Activated CD8-positive, alpha-beta memory T cell treated with anti-CD3 and anti-CD28 coated beads, Interleukin-2, amount 50 U/mL, for 1 hour (primary cell): ENCODE data around the gene CTSW.

Experiments
- DNase-seq: peaks from one replicate; pipeline ENCODE4 v3.0.0-alpha.2; 2020; ENCODE audit errors: extremely low read depth

CTSW gene

DNA sequence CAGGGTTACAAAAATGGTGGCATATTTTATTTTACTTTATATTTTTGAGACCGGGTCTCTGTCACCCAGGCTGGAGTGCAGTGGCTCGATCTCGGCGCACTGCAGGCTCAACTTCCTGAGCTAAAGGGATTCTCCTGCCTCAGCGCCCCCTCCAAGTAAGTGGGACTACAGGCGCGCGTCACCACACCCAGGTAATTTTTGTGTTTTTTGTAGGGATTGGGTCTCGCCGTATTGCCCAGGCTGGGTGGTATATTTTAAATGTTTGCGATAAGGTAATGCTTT is 21.2 kb downstream of the CTSW start:
- DNase-seq: no peak

DNA sequence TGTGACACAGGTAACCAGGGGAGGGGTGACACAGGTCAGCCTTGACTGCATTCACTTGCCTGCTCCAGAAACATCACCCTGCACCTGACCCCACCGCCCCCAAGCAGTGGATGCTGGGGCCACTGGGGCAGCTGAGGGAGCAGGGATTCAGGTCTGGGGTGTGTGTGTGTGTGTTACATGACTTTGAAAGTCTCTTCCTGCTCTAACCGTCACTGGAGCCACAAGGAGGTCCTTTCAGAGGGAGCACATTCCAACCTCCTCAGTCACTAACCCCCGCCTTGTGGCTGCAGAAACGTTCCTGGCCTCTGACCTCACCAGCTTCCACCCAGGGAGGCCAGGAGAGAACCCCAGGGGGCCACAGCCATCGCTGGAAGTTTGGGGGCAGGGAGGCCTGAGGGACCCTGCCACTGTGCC is 23.4 kb downstream of the CTSW start:
- no peak for DNase-seq

GRCh38 chr11:65903715-65904114 is 24.1 kb downstream of the CTSW start:
- no peak for DNase-seq

GRCh38 chr11:65906602-65907001 is 27.0 kb downstream of the CTSW start:
- no peak for DNase-seq

DNA sequence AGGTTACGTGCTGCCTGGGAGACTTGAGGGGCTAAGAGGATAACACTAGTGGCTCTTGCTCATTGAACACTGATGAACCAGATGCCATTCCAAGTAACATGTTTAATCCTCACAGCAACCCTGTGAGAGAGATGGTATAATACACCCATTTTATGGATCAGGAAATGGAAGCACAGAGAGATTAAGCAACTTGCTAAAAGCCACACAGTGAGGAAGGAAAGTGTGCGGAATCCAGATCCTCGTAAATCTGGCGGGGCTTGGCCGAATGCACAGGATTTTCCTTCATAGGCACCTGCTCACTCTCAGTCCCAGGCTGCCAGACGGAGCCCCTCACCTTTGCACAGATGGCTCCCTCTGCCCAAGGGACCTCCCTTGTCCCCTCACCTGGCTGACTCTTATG is 28.2 kb downstream of the CTSW start:
- no peak for DNase-seq

DNA sequence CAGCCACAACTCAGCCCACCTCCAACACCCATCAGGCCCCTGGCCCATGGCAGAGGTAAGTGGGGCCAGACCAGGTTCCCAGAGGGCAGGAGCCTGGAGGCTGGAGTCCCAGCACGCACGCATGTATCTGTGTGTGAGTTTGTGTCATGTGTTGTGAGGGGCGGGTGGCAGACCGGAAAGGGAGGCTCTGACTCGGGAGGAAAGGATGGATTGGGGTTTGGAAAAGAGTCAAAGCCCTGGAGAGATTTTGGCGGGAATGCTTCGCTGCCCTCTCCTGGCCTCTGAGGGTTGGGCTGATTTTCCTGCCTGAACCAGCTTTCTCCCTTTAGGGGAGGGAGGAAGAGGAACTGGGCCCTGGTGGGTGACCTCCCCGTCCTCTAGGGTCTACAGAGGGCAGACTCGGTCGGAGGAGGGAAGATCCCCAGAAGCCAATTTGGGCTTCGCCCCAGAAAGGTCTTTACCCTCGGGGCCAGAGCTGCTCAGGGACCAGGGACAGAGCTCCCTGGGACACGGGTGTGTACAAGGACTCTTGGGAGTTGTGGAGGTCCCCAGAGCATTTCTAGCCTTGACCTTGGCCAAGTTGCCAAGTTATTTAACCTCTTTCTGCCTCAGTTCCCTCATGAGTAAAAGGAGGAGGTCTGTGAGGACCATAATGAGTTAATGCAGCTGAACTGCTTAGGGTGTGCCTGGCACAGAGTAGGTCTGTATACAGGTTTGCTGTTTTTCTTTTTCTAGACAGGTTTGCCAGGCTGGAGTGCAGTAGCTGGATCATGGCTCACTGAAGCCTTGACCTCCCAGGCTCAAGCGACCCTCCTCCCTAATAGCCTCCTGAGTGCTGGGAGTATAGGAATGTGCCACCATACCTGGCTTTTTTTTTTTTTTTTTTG is 32.3 kb downstream of the CTSW start:
- no peak for DNase-seq

DNA sequence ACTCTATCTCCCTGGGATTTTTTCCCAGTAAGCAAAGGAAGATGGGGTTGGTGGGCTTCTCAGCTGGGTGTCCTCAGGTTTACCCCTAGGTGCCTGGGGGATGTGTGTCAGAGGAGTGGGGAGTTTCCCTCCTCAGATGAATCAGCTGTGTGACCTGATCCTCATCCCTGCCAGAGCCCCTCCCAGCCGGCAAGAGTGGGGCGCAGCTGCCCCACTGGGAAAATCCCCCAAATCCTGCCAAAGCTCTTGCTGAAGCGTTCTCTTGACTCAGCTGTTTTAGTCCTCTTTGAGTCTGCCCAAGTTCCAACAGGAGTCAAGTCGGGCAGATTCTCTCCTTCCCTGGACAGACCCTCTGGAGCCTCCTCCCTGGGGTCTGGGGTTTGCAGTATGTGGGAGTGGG is 33.2 kb downstream of the CTSW start:
- DNase-seq: no peak

DNA sequence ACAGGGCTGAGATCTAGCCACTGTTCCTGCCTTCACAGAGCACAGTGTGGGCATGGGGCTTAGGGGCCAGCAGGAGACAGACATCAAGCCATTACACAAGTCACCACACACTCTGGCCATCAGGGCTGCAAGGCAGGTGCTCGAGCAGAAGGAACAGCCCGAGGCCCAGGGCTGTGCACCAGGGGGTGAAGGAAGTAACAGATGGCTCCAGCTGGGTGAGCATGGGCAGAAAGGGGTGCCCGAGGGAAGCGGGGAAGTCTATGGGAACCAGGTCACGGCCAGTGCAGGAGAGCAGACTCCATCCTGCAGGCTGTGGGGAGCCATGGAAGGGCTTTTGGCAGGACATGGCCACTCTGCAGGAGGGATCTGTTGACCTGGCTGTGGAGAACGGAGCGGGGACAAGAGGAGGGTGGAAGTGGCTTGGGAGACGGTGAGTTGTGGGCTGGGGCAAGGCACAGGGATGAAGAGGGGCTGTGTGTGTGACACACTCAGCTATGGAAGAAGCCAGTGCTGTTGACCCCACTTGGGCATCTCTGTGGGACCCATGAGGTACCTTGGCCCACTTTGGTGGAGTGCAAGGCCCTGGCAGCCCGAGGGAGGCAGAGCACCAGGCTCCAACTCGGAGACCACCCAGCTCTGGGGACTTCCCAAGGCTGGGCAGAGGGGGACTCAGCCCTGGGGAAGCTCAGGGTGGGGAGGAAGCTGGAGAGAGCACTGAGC is 35.6 kb downstream of the CTSW start:
- DNase-seq: no peak

DNA sequence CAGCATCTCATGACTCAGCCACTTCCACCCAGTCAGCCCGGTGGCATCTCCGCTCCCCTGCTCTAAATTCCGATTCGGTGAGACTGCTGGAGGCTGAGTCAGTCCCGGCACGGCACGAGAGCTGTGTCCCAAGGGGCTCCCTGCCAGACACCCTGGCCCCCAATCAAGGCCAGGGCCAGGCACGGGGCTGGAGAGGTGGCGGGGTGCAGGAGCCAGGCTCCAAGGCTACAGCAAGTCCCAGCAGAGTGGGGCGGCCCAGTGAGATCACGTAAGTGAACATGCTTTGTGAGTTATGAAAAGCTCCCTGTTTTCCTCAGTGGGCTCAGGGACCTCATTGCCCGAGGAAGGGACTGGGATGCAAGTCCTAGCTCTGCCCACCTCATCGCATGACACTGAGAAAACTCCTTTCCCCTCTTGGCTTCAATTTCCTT is 36.2 kb downstream of the CTSW start:
- no peak for DNase-seq

DNA sequence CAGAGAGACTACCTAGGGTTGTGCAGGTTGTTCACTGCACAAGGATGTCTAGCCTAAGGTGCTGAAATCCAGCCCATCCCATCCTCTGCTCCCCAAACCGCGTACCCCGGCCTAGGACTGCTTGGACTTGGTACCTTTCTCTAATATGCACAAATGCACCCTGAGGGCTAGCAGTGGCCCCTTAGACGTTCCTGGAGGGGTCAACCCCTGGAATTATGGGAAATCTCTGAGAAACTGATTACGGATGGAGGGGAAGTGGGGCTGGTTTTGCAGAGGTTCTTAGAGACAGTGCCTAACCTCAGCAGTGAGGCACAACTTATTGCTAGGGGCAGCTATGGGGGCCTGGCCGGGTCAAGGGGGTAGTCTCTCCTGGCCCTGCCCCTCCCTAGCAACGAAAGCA is 36.8 kb downstream of the CTSW start:
- no peak for DNase-seq

DNA sequence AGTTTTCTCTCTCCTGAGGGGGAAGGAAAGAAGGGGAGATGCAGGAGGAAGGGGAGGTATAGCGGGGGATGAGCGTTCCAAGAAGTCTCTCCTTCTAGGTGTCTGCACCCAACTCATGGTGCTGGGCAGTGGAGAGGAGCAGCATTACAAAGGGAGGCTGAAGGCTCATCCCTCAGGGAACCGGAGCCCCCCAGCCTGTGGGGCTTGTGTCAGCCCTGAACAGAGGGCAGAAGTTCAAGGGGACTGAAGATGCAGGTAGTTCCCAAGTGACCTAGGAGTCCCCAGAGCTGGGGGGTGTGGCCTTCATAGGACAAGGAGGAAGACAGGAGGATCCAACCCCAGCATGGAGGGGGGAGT is 37.4 kb downstream of the CTSW start:
- DNase-seq: no peak

DNA sequence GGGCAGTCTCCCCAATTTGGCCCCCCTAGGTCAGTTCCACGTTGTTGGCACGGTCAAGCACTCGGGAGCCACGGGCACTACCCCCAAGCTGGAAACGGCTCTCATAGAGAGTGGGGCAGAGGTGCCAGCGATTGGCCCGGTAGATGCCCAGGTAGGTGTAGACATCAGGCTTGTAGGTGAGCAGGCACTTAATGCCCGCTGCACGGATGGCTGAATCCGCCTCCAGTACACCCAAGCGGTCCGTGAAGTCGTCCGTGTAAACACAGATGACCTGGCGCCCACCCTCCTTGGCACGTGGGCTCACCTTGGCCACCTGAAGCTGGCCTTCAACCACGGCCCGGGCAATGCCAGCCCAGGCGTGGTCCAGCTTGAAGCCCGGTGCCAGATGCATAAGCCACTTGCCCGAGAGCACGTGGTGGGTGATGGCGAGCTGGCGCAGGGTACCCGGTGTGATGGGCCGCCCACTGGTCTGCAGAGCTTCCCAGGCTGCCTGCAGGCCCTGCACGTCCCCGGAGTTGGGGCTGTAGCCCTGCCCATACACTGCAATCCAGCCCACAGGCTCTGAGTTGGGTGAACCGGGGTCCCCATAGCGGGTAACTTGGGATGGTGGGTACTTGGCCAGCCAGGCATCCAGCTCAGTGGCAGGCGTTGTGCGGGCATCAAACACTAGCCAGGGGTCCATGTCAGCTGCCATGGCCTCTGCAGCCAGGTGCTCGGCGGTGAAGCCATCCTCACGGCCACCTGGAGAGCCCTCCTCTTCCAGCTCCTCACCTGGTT is 38.0 kb downstream of the CTSW start:
- DNase-seq: no peak

DNA sequence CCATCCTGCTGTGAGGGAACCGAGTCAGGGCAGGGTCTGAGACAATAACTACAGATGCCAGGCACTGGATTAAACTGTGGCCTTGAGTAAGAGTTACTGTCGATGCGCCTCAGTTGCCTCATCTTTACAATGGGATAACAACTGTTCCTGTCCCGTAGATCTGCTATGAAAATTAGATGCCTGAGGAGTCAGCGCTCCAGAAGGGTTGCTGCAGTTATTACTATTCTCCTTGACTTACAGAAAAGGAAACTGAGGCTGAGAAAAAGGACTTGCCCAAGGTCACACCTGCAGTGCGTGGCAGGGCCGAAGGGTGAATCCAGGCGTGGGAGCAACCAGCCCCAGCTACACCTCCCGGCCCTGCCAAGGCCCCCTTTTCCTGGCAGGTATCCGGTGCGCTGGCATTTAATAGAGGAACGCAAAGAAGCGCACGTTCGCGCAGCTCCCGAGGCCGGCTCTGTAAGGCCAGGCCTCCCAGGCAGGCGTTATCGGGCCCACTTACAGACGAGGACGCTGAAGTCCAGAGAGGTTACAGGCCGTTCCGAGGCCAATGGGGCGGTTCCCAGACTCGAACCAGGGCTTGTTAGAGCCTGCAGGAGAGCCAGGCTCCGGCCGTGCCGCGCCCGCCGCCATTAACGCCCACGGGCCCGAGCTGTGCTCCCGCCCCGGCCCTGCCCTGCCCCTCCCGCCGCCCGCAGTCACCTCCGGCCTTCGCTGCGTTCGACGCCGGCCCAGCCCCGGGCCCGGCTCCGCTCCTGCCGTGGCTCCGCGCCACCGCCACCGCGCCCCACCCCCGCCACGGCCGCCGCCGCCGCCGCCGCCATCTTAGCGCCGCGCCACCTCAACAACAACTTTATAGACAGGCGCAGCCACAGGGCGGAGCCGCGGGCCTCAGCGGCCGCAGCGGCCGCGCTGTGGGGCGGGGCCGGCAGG is 38.8 kb downstream of the CTSW start, which contains the start of gene C11orf68:
Gene C11orf68, minus strand, starts transcription at position 852 of the 930 bp plus-strand sequence. Its CDS starts 31 bp downstream, at position 821.
- DNase-seq: no peak

GRCh38 chr11:65919141-65919572 is 39.5 kb downstream of the CTSW start, which contains the start of gene DRAP1:
Gene DRAP1 (plus strand): TSS chr11:65919426. CDS start chr11:65919502, 76 bp downstream.
- DNase-seq: peak; percentile 96

DNA sequence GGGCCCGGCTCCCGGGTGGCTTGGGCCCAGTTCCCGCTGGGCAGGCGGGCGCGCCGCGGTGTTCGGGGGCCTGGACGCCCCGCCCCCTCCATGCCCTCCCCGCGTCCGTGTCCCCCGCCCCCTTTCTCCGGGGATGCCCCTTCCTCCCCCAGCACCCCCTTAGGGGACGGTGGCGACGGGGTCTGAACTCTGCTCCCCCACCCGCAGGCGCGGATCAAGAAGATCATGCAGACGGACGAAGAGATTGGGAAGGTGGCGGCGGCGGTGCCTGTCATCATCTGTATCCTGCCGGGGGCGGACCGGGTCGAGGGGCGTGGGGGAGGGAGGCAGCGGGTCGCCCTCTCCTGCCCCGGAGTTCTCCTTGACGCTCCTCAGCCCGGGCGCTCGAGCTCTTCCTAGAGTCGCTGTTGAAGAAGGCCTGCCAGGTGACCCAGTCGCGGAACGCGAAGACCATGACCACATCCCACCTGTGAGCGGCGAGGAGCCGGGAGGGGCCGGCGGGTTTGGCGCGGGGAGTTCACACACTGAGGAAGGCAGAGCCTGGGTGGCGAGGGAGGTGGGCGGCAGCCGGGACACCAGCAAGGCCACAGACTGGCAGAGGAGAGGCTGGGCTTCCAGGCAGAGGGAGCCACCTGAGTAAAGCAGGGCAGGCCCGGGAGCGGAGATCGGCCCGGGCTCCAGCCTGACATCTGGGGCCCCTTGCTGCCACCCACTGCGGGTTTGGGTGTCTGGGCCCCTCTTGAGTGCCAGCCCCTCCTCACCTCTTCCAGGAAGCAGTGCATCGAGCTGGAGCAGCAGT is 40.1 kb downstream of the CTSW start:
- no peak for DNase-seq

- no peak for DNase-seq
Measured at GRCh38 chr11:65920372-65920802, 40.8 kb downstream of the CTSW start.

GRCh38 chr11:65921033-65921555 is 41.5 kb downstream of the CTSW start:
- DNase-seq: no peak

DNA sequence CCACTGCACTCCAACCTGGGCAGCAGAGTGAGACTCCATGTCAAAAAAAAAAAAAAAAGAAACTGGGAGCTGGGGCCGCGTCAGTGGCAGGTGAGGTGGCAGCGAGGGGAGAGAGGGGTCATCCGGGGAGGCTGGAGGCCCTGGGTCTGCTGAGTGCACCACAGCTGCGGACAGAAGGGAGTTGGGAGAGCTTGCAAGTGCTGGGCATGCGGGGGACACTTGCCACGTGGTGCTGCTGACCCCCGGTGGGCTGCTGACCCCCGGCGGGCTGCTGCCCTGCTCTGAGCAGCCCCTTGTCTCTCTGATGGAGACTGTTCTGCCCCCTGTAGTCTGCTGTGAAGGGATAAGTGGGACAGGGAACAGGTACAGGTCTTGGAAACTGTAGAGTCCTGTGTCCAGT is 42.2 kb downstream of the CTSW start:
- DNase-seq: no peak

DNA sequence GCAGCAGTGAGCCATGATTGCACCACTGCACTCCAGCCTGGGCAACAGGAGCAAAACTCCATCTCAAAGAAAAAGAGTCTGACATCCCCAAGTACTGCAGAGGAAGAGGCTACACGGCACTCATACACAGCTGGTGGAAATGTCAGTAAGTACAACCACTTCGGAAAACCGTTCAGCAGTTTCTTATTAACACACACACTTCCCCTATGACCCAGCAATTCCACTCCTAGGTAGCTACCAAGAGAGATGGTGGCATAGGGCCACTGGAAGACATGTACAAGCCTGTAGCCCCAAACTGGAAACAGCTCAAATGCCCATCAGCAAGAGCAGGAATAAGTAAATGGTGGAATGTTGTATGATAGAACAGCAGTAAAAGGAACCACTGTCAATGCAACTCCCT is 42.9 kb downstream of the CTSW start:
- no peak for DNase-seq

GRCh38 chr11:65925397-65925796 is 45.8 kb downstream of the CTSW start:
- no peak for DNase-seq
